ENCODE data around the gene SLC35F4. TPM values are rescaled to one million over a fixed set of nuclear protein-coding genes. Genes with fewer than 3 reads are reported as not detected.

The SLC35F4 gene
- total RNA-seq, 4 donors from 2014 or later = 1.5 to 4.0 (median 1.6) TPM

- TF ChIP-seq POLR2A (IDR thresholded peaks at IDR 0.05) = no peak
- TF ChIP-seq, protein P1, sequence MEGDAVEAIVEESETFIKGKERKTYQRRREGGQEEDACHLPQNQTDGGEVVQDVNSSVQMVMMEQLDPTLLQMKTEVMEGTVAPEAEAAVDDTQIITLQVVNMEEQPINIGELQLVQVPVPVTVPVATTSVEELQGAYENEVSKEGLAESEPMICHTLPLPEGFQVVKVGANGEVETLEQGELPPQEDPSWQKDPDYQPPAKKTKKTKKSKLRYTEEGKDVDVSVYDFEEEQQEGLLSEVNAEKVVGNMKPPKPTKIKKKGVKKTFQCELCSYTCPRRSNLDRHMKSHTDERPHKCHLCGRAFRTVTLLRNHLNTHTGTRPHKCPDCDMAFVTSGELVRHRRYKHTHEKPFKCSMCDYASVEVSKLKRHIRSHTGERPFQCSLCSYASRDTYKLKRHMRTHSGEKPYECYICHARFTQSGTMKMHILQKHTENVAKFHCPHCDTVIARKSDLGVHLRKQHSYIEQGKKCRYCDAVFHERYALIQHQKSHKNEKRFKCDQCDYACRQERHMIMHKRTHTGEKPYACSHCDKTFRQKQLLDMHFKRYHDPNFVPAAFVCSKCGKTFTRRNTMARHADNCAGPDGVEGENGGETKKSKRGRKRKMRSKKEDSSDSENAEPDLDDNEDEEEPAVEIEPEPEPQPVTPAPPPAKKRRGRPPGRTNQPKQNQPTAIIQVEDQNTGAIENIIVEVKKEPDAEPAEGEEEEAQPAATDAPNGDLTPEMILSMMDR (IDR thresholded peaks at IDR 0.05) = peak in 3 of 6 experiments; percentile 44 to 59 (median 57)
- Histone ChIP-seq H3K27ac (no peak overlapping the region), H3K4me3 (replicated peaks in 1 of 3) (no peak overlapping the region), H3K36me3 (no peaks in the 10 kb centered on the region), H3K27me3 (no peaks in the 10 kb centered on the region), H3K4me1 (no peaks in the 10 kb centered on the region), H3K9me3 (no peaks in the 10 kb centered on the region)
- intact Hi-C loops (cut with DNase I) = loop anchor here (10.0 kb wide), 1 partner anchor 382 kb away; no protein-coding TSS in a partner anchor
- DNase-seq = no peak
Measured at GRCh38 chr14:57692671-57693070, 173.2 kb downstream of the SLC35F4 start.

GRCh38 chr14:57687416-57687815 lies 178.5 kb downstream of the SLC35F4 start:
- 76 to 81% methylated on average over 1 of the region's 1 CpG for WGBS, 2 donors
- DNase-seq = no peak
- no peak for TF ChIP-seq POLR2A (IDR thresholded peaks at IDR 0.05)
- TF ChIP-seq, protein P1 (IDR thresholded peaks at IDR 0.05) = no peak
- Histone ChIP-seq H3K27me3 (no peaks in the 10 kb centered on the region), H3K4me3 (replicated peaks in 1 of 3) (no peak overlapping the region), H3K9me3 (no peaks in the 10 kb centered on the region), H3K27ac (no peak overlapping the region), H3K36me3 (no peaks in the 10 kb centered on the region), H3K4me1 (peaks cover 3 to 14% of the 10 kb centered on the region in 2 donors)
- intact Hi-C loops (cut with DNase I) = loop anchor here (10.0 kb wide), 1 partner anchor 187 kb away; no protein-coding TSS in a partner anchor

DNA sequence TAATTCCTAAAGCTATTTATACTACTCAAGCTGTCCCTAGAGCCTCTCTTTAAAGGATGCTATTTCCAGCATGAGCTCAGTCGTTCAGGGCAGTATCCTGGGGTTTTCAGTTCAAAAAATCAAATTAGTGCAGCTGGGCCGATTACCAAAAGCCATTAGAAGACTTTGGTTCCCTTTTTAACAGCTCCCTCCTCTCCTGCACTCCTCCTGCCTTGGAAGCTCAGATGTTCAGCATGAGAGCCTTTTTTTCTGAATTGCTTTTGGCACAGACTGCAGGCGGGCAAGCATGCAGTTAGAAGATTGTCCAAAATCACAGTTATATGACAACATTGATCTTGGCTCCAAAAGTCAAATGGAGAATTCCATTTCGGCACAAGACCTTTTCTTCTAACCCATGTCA lies 179.6 kb downstream of the SLC35F4 start:
- Histone ChIP-seq H3K27me3 (no peaks in the 10 kb centered on the region), H3K9me3 (no peaks in the 10 kb centered on the region), H3K36me3 (no peaks in the 10 kb centered on the region), H3K27ac (peak overlapping the region in 1 of 3 donors; percentile 13), H3K4me1 (peaks cover 3 to 14% of the 10 kb centered on the region in 2 donors), H3K4me3 (replicated peaks in 1 of 3) (no peak overlapping the region)
- peak; percentile 74 to 76 for DNase-seq
- intact Hi-C loops (cut with DNase I) = loop anchor here (10.0 kb wide), 1 partner anchor 188 kb away; no protein-coding TSS in a partner anchor
- 20 to 26% methylated on average over 4 of the region's 4 CpGs for WGBS, 2 donors
- TF ChIP-seq, protein P1 (IDR thresholded peaks at IDR 0.05) = no peak
- TF ChIP-seq POLR2A (IDR thresholded peaks at IDR 0.05) = no peak

DNA sequence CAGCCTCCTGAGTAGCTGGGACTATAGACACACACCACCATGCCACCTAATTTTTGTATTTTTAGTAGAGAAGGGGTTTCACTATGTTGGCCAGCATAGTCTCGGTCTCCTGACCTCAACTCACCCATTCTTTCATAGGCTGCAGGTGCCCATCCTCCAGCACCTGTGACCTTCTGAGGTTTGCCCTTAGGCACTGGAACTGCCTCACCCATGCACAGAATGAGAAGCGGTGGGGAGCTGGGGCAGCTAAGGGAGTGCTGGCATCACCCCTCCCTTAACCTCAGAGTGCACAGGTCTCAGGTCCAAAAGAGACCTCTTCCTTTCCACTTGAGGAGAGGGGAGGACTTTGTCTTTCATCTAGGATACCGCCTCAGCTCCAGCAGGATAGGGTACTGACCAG lies 194.9 kb downstream of the SLC35F4 start:
- H3K9me3 ChIP-seq = no peaks in the 10 kb centered on the region
- TF ChIP-seq, protein P1 (IDR thresholded peaks at IDR 0.05) = no peak
- H3K4me1 ChIP-seq = no peaks in the 10 kb centered on the region
- H3K36me3 ChIP-seq = no peaks in the 10 kb centered on the region
- DNase-seq = no peak
- 87 to 88% methylated on average over 3 of the region's 3 CpGs for WGBS, 2 donors
- no peak overlapping the region for H3K4me3 ChIP-seq (replicated peaks in 1 of 3)
- no peaks in the 10 kb centered on the region for H3K27me3 ChIP-seq
- intact Hi-C loops (cut with DNase I) = no loop called here
- no peak overlapping the region for H3K27ac ChIP-seq

- Histone ChIP-seq H3K27ac (no peak overlapping the region), H3K4me3 (replicated peaks in 1 of 3) (no peak overlapping the region), H3K4me1 (no peaks in the 10 kb centered on the region), H3K27me3 (no peaks in the 10 kb centered on the region), H3K9me3 (no peaks in the 10 kb centered on the region), H3K36me3 (no peaks in the 10 kb centered on the region)
- TF ChIP-seq POLR2A (IDR thresholded peaks at IDR 0.05) = no peak
- TF ChIP-seq, protein P1 (IDR thresholded peaks at IDR 0.05) = no peak
- no peak for DNase-seq
- intact Hi-C loops (cut with DNase I) = no loop called here
- WGBS, 2 donors = 76 to 83% methylated on average over 2 of the region's 2 CpGs
Measured at GRCh38 chr14:57660208-57660607, 205.7 kb downstream of the SLC35F4 start.

Data from thyroid gland (tissue), 4 donors.